Endothelial cell of umbilical vein (primary cell): ENCODE measurements around the gene SNED1. TPM values are rescaled to one million over a fixed set of nuclear protein-coding genes. Genes with fewer than 3 reads are reported as not detected.

Experiments
- BruUV-seq: library from RNA; stranded (reverse); fragments of 400-500 nt; replicated peaks from 2 replicates; lab custom pipeline; 2021; lab: Mats Ljungman, UMichigan
- CTCF ChIA-PET: fragments of 300-600, 350-600 bp; sonication (Branson Sonifier 250); formaldehyde crosslinking; loops from one replicate; lab custom pipeline; 2021; ENCODE audit warnings: antibody characterized with exemption, inconsistent platforms; lab: Charles Lee
- POLR2A ChIA-PET: fragments of 300-600, 350-600 bp; sonication (Branson Sonifier 250); formaldehyde crosslinking; loops from one replicate; lab custom pipeline; 2021; ENCODE audit warnings: antibody characterized with exemption, inconsistent platforms; lab: Charles Lee
- DNase-seq: peaks from one replicate; pipeline ENCODE4 v3.0.0-alpha.2; 2011; ENCODE audit warnings: low read depth, low spot score
- FAIRE-seq: peaks from 2 replicates; lab custom pipeline; 2011; peaks lifted over from hg19 to GRCh38; lab: Jason Lieb, UNC
- H2AFZ ChIP-seq: 2 replicates; pipeline ENCODE4 v1.6.0; 2012; ENCODE audit warnings: low read depth, low read length, control low read depth, inconsistent platforms
- H3K27ac ChIP-seq: 2 replicates; pipeline ENCODE4 v1.5.1; 2011; ENCODE audit warnings: low read depth, mild to moderate bottlenecking, control low read depth, low read length, moderate library complexity; ENCODE audit not compliant: insufficient read depth
- H3K27me3 ChIP-seq, 2 experiments: 2 replicates each; pipeline versions ENCODE4 v1.6.0 to v1.6.1; 2011; ENCODE audit warnings: low read length in 2 of 2, mixed read lengths in 1 of 2; ENCODE audit not compliant: control insufficient read depth in 2 of 2, insufficient read depth in 2 of 2
- H3K36me3 ChIP-seq, 2 experiments: 2 replicates in 1 of 2; 3 replicates in 1 of 2; pipeline ENCODE4 v1.5.1; 2011; ENCODE audit warnings: low read length in 2 of 2, mild to moderate bottlenecking in 1 of 2, moderate library complexity in 1 of 2; ENCODE audit not compliant: control insufficient read depth in 2 of 2, insufficient read depth in 2 of 2; ENCODE audit errors: extremely low read depth in 1 of 2
- H3K4me1 ChIP-seq: 3 replicates; pipeline ENCODE4 v1.5.1; 2011; ENCODE audit warnings: mild to moderate bottlenecking, low read length; ENCODE audit not compliant: control insufficient read depth, insufficient read depth; ENCODE audit errors: extremely low read depth
- H3K4me2 ChIP-seq: 2 replicates; pipeline ENCODE4 v1.6.1; 2011; ENCODE audit warnings: low read length, control low read depth, mixed read lengths; ENCODE audit not compliant: insufficient read depth
- H3K4me3 ChIP-seq, 3 experiments: fragments of 200-600 bp in 1 of 3; sonication (generic), shearing (Covaris generic) in 1 of 3; replicated peaks in 1 of 3; 2 replicates each; pipeline ENCODE4 v1.5.1; 2011 to 2016; ENCODE audit warnings: control low read depth in 3 of 3, low read length in 3 of 3, mild to moderate bottlenecking in 2 of 3, inconsistent platforms in 1 of 3, low read depth in 1 of 3, moderate library complexity in 1 of 3; ENCODE audit not compliant: insufficient read depth in 1 of 3
- H3K79me2 ChIP-seq: 2 replicates; pipeline ENCODE4 v1.6.0; 2012; ENCODE audit warnings: low read length, inconsistent platforms; ENCODE audit not compliant: control insufficient read depth, insufficient read depth
- H3K9ac ChIP-seq: replicated peaks from 2 replicates; pipeline ENCODE3; 2011; ENCODE audit warnings: low read length, control low read depth; ENCODE audit not compliant: insufficient read depth; ENCODE audit errors: extremely low read depth
- H3K9me1 ChIP-seq: replicated peaks from 3 replicates; pipeline ENCODE4 v1.6.0; 2011; ENCODE audit warnings: mild to moderate bottlenecking, low read length; ENCODE audit not compliant: control insufficient read depth, insufficient read depth; ENCODE audit errors: extremely low read depth
- H3K9me3 ChIP-seq: replicated peaks from 2 replicates; pipeline ENCODE4 v1.5.1; 2012; ENCODE audit warnings: low read length, inconsistent platforms; ENCODE audit not compliant: control insufficient read depth, insufficient read depth
- H4K20me1 ChIP-seq: replicated peaks from 2 replicates; pipeline ENCODE3; 2011; ENCODE audit warnings: mild to moderate bottlenecking, low read length; ENCODE audit not compliant: control insufficient read depth, insufficient read depth; ENCODE audit errors: extremely low read depth
- JUN ChIP-seq: IDR thresholded peaks from 2 replicates; pipeline ENCODE4 v1.6.1; 2011; ENCODE audit warnings: borderline replicate concordance, low read depth; ENCODE audit not compliant: insufficient read length, insufficient read depth
- MYC ChIP-seq: IDR thresholded peaks from one replicate; pipeline ENCODE4 v1.6.1; 2011; ENCODE audit warnings: mild to moderate bottlenecking, low read depth, low read length
- POLR2A ChIP-seq: IDR thresholded peaks from 2 replicates; pipeline ENCODE4 v1.6.1; 2012; ENCODE audit warnings: low read depth, mild to moderate bottlenecking, control low read depth, low read length
- POLR2AphosphoS5 ChIP-seq: IDR thresholded peaks from 2 replicates; pipeline ENCODE4 v1.6.1; 2012; ENCODE audit warnings: low read depth, mild to moderate bottlenecking, control low read depth, low read length, moderate library complexity; ENCODE audit not compliant: insufficient read depth
- dilution Hi-C: fragments of 300-500 bp; cut with MboI; formaldehyde crosslinking; loops from one replicate; pipeline ENCODE4 v1.15.0; 2019; ENCODE audit warnings: low sequenced_read_pairs; ENCODE audit not compliant: extremely low pct_ligation_motif_present
- intact Hi-C: fragments of 100-400 bp; cut with micrococcal nuclease; formaldehyde crosslinking; loops from one replicate; pipeline ENCODE4 v1.10.0; 2022
- polyA plus RNA-seq, 4 experiments: library from polyadenylated mRNA; depleted of rRNA in 3 of 4; stranded (reverse) in 3 of 4; unstranded in 1 of 4; fragments of >200 nt; gene quantifications; 2 replicates each; pipeline versions ENCODE4 v1.2.1 to v1.2.3, GENCODE V29; 2011 to 2012; ENCODE audit warnings: missing spikeins in 1 of 4
- total RNA-seq: library from RNA; stranded (reverse); gene quantifications from 2 replicates; pipeline ENCODE4 v1.2.3, GENCODE V29; 2021
- TF ChIP-seq, protein P1 (sequence below): IDR thresholded peaks from 2 replicates; pipeline ENCODE4 v1.6.1; 2011; ENCODE audit not compliant: insufficient read depth, insufficient read length

The SNED1 gene
- total and polyA plus RNA-seq, 2 donors (not counting 3 experiments of a cell fraction or from before 2014, with no cell fraction given): 14.1 to 17.2 TPM

DNA sequence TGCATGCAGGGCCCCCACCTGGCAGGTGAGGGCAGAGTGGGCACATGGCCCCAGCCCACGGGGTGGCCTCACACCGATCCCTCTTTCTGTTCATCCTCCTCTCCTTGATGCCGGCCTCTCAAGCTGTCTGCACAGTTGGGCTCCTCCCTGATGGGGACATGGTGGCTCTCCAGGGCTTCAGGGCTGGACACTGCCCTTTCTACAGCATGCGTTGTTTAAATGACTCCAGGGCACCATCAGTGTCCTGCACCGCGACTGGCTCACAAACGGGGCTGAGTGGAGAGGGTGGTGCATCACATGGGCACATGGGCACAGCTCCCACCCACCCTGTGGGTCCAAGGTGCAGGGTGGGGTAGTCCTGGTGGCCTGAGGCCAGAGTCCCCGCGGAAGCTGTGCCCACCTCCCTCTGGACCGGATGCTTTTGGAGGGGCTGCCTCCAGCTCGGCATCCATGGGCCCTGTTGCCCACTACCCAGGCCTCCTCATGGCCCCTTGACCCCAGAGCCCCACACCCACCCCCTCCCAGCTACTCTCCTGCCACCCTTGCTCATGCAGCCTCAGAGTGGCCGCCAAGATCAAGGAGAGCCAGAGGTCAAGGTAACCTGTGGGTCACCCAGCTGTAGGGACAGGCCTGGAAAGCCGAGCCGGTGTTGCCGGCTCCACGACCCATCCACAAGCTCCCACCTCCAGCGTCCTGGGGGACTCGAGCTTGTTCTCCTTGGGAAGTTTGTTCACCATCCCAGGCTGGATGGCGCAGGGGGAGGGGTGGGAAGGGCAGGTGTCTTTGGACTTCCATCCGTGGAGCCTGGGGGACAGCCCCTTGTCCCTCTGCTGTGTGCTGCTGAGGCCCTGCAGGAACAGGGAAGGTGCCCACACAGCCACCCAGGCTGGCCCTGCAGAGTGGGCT is 12.3 kb upstream of the SNED1 start:
- no peak overlapping the region for H3K9ac ChIP-seq
- FAIRE-seq (no peak), DNase-seq (no peak)
- CTCF ChIA-PET: interaction anchor here (0.6 to 3.9 kb wide), 4 partner anchors 24 to 603 kb away, joined by 3 to 32 read pairs (median 3); no protein-coding TSS in a partner anchor
- no peaks in the 10 kb centered on the region for H3K9me1 ChIP-seq
- no peaks in the 10 kb centered on the region for H3K9me3 ChIP-seq
- no TSS peak for BruUV-seq
- H3K4me2 ChIP-seq: no peak overlapping the region
- no peaks in the 10 kb centered on the region for H3K36me3 ChIP-seq
- POLR2A ChIA-PET: no interaction called here
- intact Hi-C loops: no loop called here
- H4K20me1 ChIP-seq: no peaks in the 10 kb centered on the region
- dilution Hi-C loops: no loop called here
- no peak overlapping the region for H3K4me3 ChIP-seq
- peaks cover 6 to 8% of the 10 kb centered on the region in 2 experiments for H3K27me3 ChIP-seq
- peaks cover 18% of the 10 kb centered on the region for H3K4me1 ChIP-seq
- no peaks in the 10 kb centered on the region for H3K79me2 ChIP-seq
- no peak overlapping the region for H3K27ac ChIP-seq
- no peak for TF ChIP-seq JUN
- TF ChIP-seq, protein P1, sequence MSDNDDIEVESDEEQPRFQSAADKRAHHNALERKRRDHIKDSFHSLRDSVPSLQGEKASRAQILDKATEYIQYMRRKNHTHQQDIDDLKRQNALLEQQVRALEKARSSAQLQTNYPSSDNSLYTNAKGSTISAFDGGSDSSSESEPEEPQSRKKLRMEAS: no peak
- no peak overlapping the region for H2AFZ ChIP-seq

DNA sequence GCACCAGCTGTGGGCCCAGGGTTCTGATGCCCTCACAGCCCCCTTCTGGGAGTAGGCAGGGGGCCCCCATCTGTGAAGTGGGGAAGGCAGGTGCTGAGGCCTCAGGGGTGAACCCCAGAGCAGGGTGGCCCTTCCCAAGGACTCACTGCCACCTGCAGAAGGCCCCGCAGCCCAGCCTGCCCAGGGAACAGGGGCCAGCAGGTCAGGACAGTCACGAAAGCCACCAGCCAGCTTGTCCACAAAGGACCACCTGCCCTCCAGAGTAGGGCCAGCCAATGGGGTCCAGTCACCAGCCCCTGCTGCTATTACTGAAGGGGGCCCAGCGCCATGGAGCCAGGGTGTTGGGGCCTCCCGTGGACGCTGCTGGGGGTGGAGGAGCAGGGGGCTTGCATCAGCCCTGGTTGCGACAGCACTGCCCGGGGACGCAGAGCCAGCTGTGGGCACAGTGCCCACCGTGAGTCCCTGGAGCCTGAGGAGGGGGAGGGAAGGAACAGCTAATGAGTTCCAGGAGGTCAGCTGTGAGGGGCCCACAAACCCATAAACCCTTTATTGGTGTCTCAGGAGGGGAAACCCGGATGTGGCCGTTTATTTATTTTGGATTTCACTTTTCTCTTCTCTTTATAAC is 11.5 kb upstream of the SNED1 start:
- Histone ChIP-seq H3K4me1 (peaks cover 23% of the 10 kb centered on the region), H2AFZ (no peak overlapping the region), H3K4me2 (peak overlapping the region; percentile 1), H4K20me1 (no peaks in the 10 kb centered on the region), H3K79me2 (no peaks in the 10 kb centered on the region), H3K9me1 (no peaks in the 10 kb centered on the region), H3K36me3 (no peaks in the 10 kb centered on the region), H3K9ac (no peak overlapping the region), H3K9me3 (no peaks in the 10 kb centered on the region), H3K27me3 (peaks cover 4 to 6% of the 10 kb centered on the region in 2 experiments), H3K4me3 (no peak overlapping the region), H3K27ac (no peak overlapping the region)
- peak; percentile 84 for FAIRE-seq
- intact Hi-C loops: loop anchor here (1.0 kb wide), 1 partner anchor 73 kb away; no protein-coding TSS in a partner anchor
- TF ChIP-seq, protein P1: no peak
- TF ChIP-seq MYC: no peak
- no peak for TF ChIP-seq POLR2A
- TF ChIP-seq POLR2AphosphoS5: peak; percentile 52
- POLR2A ChIA-PET: no interaction called here
- peak; percentile 53 for DNase-seq
- dilution Hi-C loops: no loop called here
- CTCF ChIA-PET: interaction anchor here (2.0 to 3.9 kb wide), 2 partner anchors 23 to 72 kb away, joined by 6 to 32 read pairs; no protein-coding TSS in a partner anchor
- no TSS peak for BruUV-seq
